Calu3 (cell line): Measurements from ENCODE around the gene TNFRSF11A. TPM values are rescaled to one million over a fixed set of nuclear protein-coding genes. Genes with fewer than 3 reads are reported as not detected.

ENCODE experiments used
- BruUV-seq: library from RNA; stranded (reverse); fragments of 400-500 nt; replicated peaks from 2 replicates; lab custom pipeline; 2021; lab: Mats Ljungman, UMichigan
- CTCF ChIA-PET: fragments of 300-600 bp; sonication (Branson Sonifier 250); formaldehyde crosslinking; loops from one replicate; lab custom pipeline; 2022; ENCODE audit warnings: antibody characterized with exemption; lab: Charles Lee
- DNase-seq: peaks from one replicate; pipeline ENCODE4 v3.0.0; 2022
- H3K27ac Mint-ChIP-seq: one replicate; pipeline ENCODE4 v1.8.0; 2022; ENCODE audit warnings: mixed read lengths; ENCODE audit not compliant: unreplicated experiment
- H3K27me3 Mint-ChIP-seq: one replicate; pipeline ENCODE4 v1.8.0; 2022; ENCODE audit warnings: mixed read lengths; ENCODE audit not compliant: unreplicated experiment
- H3K36me3 Mint-ChIP-seq: one replicate; pipeline ENCODE4 v1.8.0; 2022; ENCODE audit warnings: mild to moderate bottlenecking, moderate library complexity, mixed read lengths; ENCODE audit not compliant: insufficient read depth, unreplicated experiment
- H3K4me1 Mint-ChIP-seq: one replicate; pipeline ENCODE4 v1.8.0; 2022; ENCODE audit warnings: mild to moderate bottlenecking, low read depth, mixed read lengths; ENCODE audit not compliant: unreplicated experiment
- H3K4me3 Mint-ChIP-seq: one replicate; pipeline ENCODE4 v1.8.0; 2022; ENCODE audit warnings: mild to moderate bottlenecking, low read depth, moderate library complexity, mixed read lengths; ENCODE audit not compliant: unreplicated experiment
- H3K9me3 Mint-ChIP-seq: one replicate; pipeline ENCODE4 v1.8.0; 2022; ENCODE audit warnings: low read depth, mixed read lengths; ENCODE audit not compliant: unreplicated experiment
- intact Hi-C: fragments of 100-400 bp; cut with micrococcal nuclease; formaldehyde crosslinking; loops from one replicate; pipeline ENCODE4 v1.10.0; 2022; ENCODE audit not compliant: unreplicated experiment
- total RNA-seq: library from RNA; stranded (reverse); gene quantifications from 2 replicates; pipeline ENCODE4 v1.2.3, GENCODE V29; 2022
- TF ChIP-seq, protein P1 (sequence below): fragments of 200-600 bp; IDR thresholded peaks from one replicate; pipeline ENCODE4 v1.8.0; 2022; ENCODE audit warnings: antibody characterized with exemption; ENCODE audit not compliant: unreplicated experiment

The TNFRSF11A gene
- total RNA-seq, 1 experiment from 2014 or later: 94.6 TPM

DNA sequence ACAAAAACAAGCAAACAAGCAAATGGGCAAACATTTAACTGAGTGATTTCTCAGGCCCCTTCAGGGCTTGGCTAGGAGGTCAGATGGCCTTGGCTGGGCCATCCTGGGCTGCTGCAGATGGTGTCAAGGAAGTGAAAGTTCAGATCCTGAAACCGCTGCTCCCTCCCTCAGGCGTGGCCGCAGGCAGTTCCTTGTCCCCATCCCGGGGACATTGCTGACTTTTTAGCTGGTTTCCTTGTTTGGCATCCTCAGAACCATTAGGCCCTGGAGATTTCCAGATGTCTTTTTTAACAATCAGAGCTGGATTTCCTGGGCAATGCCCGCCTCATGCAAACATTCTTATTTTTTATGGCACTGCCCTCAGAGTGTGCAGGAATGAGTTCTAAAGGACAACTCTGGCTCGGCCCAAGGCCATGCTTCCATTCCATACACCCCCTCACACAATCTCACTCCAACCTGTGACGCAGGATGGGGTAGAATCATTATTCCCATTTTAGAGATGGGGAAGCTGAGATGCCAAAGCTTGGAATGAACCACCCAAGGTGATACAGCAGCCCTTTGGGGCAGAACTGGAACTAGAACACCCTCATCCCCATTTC is 111.6 kb downstream of the TNFRSF11A start:
- CTCF ChIA-PET: interaction anchor here (0.9 to 1.1 kb wide), 4 partner anchors 11 to 50 kb away, joined by 3 to 5 read pairs (median 4); no protein-coding TSS in a partner anchor
- Mint-ChIP-seq H3K4me1 (peaks cover 24% of the 10 kb centered on the region), H3K36me3 (no peaks in the 10 kb centered on the region), H3K9me3 (no peaks in the 10 kb centered on the region), H3K27me3 (no peaks in the 10 kb centered on the region), H3K27ac (no peak overlapping the region), H3K4me3 (no peak overlapping the region)
- intact Hi-C loops: no loop called here
- DNase-seq: no peak
- TF ChIP-seq, protein P1, sequence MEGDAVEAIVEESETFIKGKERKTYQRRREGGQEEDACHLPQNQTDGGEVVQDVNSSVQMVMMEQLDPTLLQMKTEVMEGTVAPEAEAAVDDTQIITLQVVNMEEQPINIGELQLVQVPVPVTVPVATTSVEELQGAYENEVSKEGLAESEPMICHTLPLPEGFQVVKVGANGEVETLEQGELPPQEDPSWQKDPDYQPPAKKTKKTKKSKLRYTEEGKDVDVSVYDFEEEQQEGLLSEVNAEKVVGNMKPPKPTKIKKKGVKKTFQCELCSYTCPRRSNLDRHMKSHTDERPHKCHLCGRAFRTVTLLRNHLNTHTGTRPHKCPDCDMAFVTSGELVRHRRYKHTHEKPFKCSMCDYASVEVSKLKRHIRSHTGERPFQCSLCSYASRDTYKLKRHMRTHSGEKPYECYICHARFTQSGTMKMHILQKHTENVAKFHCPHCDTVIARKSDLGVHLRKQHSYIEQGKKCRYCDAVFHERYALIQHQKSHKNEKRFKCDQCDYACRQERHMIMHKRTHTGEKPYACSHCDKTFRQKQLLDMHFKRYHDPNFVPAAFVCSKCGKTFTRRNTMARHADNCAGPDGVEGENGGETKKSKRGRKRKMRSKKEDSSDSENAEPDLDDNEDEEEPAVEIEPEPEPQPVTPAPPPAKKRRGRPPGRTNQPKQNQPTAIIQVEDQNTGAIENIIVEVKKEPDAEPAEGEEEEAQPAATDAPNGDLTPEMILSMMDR: no peak
- BruUV-seq: no TSS peak

DNA sequence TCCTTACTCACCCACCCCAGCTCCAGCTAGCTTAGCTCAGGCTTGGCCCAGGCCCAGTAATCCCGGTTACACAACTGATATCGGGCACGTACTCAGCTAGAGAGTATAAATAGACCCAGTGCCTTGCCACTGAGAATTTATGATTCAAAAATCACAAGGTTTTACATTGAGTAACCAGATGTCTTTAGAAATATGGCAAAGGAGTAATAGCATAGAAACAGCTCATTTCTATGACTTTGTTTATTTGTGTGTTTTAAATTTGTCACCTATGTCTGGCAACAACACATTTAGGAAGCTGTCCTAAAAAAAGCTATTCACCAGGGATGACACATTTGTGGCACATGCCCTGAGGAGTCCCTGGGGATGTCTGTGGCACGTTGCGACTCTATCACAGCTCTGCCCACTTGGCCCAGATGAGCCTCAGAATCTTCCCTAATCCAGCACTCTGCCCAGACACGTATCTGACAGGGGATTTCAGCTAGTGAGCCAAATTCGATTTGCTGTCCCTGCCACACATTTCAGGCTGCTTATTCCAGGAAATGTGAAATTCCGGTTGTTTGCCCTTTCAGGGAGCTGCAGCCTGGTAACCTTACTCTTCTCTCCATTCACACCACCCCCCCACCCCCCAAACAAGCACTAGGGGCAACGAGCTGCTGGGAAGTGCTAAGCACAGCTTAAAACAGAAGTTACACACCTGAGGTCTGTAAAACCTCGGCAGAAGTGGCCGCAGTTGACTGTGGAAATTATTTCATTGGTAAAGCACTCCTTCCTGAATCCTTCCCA is 112.3 kb downstream of the TNFRSF11A start:
- no TSS peak for BruUV-seq
- Mint-ChIP-seq H3K27me3 (no peaks in the 10 kb centered on the region), H3K4me3 (no peak overlapping the region), H3K27ac (no peak overlapping the region), H3K9me3 (no peaks in the 10 kb centered on the region), H3K36me3 (no peaks in the 10 kb centered on the region), H3K4me1 (peaks cover 24% of the 10 kb centered on the region)
- TF ChIP-seq, protein P1: no peak
- CTCF ChIA-PET: interaction anchor here (0.6 to 1.1 kb wide), 6 partner anchors 11 to 49 kb away, joined by 3 to 5 read pairs (median 3); no protein-coding TSS in a partner anchor
- DNase-seq: no peak
- intact Hi-C loops: no loop called here

DNA sequence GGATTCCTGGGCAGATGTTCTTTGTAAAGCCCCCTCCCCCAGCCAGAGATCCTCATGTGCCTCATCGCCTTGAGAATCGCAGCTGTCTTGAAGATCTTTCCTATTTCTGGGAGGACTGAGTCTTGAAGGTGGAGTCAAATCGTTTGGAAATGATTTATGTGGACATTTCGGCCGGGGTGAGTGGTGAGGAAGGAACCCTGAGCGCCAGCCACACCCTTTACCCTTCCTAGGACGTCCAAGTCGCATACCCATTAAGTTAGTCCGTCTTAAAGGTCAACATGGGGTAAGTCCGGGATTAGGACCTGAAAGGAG is 112.9 kb downstream of the TNFRSF11A start:
- BruUV-seq: no TSS peak
- H3K4me3 Mint-ChIP-seq: no peak overlapping the region
- H3K4me1 Mint-ChIP-seq: peaks cover 24% of the 10 kb centered on the region
- CTCF ChIA-PET: interaction anchor here (0.6 to 0.9 kb wide), 2 partner anchors 12 to 38 kb away, joined by 3 read pairs; no protein-coding TSS in a partner anchor
- H3K27me3 Mint-ChIP-seq: no peaks in the 10 kb centered on the region
- TF ChIP-seq, protein P1: no peak
- no peak for DNase-seq
- no peak overlapping the region for H3K27ac Mint-ChIP-seq
- no peaks in the 10 kb centered on the region for H3K9me3 Mint-ChIP-seq
- no peaks in the 10 kb centered on the region for H3K36me3 Mint-ChIP-seq
- intact Hi-C loops: no loop called here

DNA sequence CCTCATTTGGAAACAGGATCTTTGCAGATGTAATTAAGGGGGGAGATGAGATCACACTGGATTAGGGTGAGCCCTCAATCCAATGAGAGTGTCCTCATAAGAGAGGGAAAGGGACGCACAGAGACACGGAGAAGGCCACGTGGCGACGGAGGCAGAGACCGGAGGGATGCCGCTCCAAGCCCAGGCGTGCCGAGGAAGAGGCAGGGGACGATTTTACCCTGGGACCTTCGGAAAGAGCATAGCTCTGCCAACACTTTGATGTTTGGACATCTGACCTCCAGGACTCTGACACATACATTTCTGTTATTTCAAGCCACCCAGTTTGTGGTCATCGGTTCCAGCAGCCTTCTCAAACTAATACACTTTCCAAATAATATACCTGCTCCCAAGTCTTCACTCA is 113.3 kb downstream of the TNFRSF11A start:
- Mint-ChIP-seq H3K9me3 (no peaks in the 10 kb centered on the region), H3K27ac (no peak overlapping the region), H3K4me1 (peaks cover 24% of the 10 kb centered on the region), H3K27me3 (no peaks in the 10 kb centered on the region), H3K36me3 (no peaks in the 10 kb centered on the region), H3K4me3 (no peak overlapping the region)
- no TSS peak for BruUV-seq
- CTCF ChIA-PET: no interaction called here
- DNase-seq: no peak
- intact Hi-C loops: no loop called here
- TF ChIP-seq, protein P1: no peak
